DND-41 (cell line): ENCODE measurements around the gene GRID1.
"Not testable (repeated sequence)": the region's sequence is repeated elsewhere in the genome, so short reads cannot be mapped to it uniquely, and the experiment has no call there.

ENCODE experiments used
- ATAC-seq: fragments of 200-7000 bp; cut with Tn5 transposase; 3 replicates; pipeline ENCODE4 v1.9.1; 2021; ENCODE audit warnings: low read depth; ENCODE audit not compliant: insufficient read depth
- DNase-seq: peaks from one replicate; pipeline ENCODE4 v3.0.0-alpha.2; 2020
- H2AFZ ChIP-seq: 2 replicates; pipeline ENCODE4 v1.6.0; 2012; ENCODE audit warnings: low read depth, low read length
- H3K27ac ChIP-seq: 2 replicates; pipeline ENCODE4 v1.5.1; 2012; ENCODE audit warnings: low read length, inconsistent platforms
- H3K27me3 ChIP-seq: fragments of 200-600 bp; sonication (generic); 2 replicates; pipeline ENCODE4 v1.6.0; 2012; ENCODE audit warnings: low read length, mild to moderate bottlenecking, inconsistent platforms; ENCODE audit not compliant: insufficient read depth, poor library complexity
- H3K36me3 ChIP-seq: 2 replicates; pipeline ENCODE4 v1.5.1; 2012; ENCODE audit warnings: low read length, inconsistent platforms; ENCODE audit not compliant: insufficient read depth
- H3K4me1 ChIP-seq: 2 replicates; pipeline ENCODE4 v1.5.1; 2012; ENCODE audit warnings: mild to moderate bottlenecking, low read length; ENCODE audit not compliant: insufficient read depth
- H3K4me2 ChIP-seq: 2 replicates; pipeline ENCODE4 v1.6.0; 2012; ENCODE audit warnings: mild to moderate bottlenecking, moderate library complexity, low read length, inconsistent platforms; ENCODE audit not compliant: insufficient read depth
- H3K4me3 ChIP-seq, 2 experiments: fragments of 200-600 bp in 1 of 2; shearing (Covaris generic) in 1 of 2; 2 replicates each; pipeline ENCODE4 v1.5.1; 2012 to 2016; ENCODE audit warnings: inconsistent platforms in 2 of 2, low read length in 2 of 2, mild to moderate bottlenecking in 2 of 2, low read depth in 1 of 2, moderate library complexity in 1 of 2
- H3K79me2 ChIP-seq: 2 replicates; pipeline ENCODE4 v1.6.0; 2012; ENCODE audit warnings: low read length, inconsistent platforms; ENCODE audit not compliant: insufficient read depth
- H3K9ac ChIP-seq: 2 replicates; pipeline ENCODE4 v1.6.0; 2012; ENCODE audit warnings: low read depth, mild to moderate bottlenecking, inconsistent platforms, low read length, moderate library complexity
- H3K9me3 ChIP-seq: 2 replicates; pipeline ENCODE4 v1.5.1; 2012; ENCODE audit warnings: low read length, moderate library complexity, mild to moderate bottlenecking, inconsistent platforms; ENCODE audit not compliant: insufficient read depth, severe bottlenecking
- H4K20me1 ChIP-seq: 2 replicates; pipeline ENCODE4 v1.6.0; 2012; ENCODE audit warnings: low read length; ENCODE audit not compliant: insufficient read depth
- EZH2 ChIP-seq: IDR thresholded peaks from 3 replicates; pipeline ENCODE4 v1.6.1; 2012; ENCODE audit warnings: borderline replicate concordance, low read depth, mild to moderate bottlenecking, moderate library complexity, low read length, inconsistent platforms; ENCODE audit not compliant: severe bottlenecking
- TF ChIP-seq, protein P1 (sequence below): IDR thresholded peaks from 2 replicates; pipeline ENCODE4 v1.5.1; 2012; ENCODE audit warnings: borderline replicate concordance, low read length, moderate library complexity, mild to moderate bottlenecking; ENCODE audit not compliant: poor library complexity, severe bottlenecking; ENCODE audit errors: extremely low read depth

The GRID1 gene

DNA sequence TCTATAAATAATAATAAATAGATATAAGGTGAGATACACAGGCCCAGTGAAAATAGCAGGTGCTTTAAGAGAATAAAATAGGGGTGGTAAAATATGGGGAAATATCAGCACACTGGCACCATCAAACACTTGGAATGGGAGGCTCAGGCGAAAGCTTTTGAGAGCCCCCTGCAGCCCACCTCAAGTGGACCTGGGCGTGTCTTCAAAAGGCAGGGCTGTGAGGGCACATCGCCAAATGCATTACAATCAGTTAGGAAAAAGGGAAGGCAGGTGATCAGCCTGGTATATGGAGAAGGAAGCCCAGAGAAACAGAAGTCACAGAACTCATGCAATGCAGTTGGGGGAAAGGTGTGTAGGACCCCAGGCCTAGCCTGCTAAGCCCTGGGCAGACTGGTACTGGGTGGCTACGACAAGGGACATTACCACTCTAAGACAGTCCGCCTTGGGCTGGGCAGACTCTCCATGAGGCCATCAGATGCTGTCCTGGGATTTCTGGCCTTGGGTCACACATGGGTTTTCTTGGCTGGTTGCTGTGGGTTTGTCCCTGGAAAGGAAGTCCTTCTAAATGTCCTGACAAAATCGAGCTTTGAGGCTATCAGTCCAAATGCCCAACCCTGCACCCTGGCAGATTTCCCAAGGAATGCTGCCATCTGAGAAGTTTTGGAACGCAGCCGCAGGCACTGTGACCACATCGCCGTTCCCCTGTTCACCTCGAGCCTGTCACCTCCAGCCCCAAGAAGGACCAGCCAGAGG is 330.6 kb downstream of the GRID1 start:
- ATAC-seq, result no peak
- peaks cover 4% of the 10 kb centered on the region for H3K9me3 ChIP-seq

DNA sequence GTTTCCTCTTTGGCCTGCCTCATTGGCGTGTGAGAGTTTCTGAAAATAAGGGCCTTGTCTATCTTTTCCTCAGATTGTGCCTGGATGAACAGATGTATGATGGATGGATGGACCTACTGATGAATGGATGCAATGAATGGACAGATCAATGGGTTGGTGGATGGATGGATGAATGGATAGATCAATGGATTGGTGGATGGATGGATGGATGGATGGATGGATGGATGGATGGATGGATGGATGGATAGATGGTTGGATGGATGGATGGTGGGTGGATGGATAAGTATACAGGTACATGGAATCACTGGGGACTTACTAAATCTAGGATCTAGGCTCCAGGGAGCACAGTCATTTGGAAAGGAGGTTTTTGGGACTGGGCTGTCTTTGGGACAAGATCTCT is 331.9 kb downstream of the GRID1 start:
- DNase-seq (no peak), ATAC-seq (no peak)
- no peak for TF ChIP-seq EZH2
- TF ChIP-seq, protein P1, sequence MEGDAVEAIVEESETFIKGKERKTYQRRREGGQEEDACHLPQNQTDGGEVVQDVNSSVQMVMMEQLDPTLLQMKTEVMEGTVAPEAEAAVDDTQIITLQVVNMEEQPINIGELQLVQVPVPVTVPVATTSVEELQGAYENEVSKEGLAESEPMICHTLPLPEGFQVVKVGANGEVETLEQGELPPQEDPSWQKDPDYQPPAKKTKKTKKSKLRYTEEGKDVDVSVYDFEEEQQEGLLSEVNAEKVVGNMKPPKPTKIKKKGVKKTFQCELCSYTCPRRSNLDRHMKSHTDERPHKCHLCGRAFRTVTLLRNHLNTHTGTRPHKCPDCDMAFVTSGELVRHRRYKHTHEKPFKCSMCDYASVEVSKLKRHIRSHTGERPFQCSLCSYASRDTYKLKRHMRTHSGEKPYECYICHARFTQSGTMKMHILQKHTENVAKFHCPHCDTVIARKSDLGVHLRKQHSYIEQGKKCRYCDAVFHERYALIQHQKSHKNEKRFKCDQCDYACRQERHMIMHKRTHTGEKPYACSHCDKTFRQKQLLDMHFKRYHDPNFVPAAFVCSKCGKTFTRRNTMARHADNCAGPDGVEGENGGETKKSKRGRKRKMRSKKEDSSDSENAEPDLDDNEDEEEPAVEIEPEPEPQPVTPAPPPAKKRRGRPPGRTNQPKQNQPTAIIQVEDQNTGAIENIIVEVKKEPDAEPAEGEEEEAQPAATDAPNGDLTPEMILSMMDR, result no peak
- Histone ChIP-seq H3K4me1 (no peaks in the 10 kb centered on the region), H3K4me3 (no peak overlapping the region), H3K79me2 (no peaks in the 10 kb centered on the region), H3K4me2 (no peak overlapping the region), H3K9me3 (peaks cover 13% of the 10 kb centered on the region), H3K36me3 (no peaks in the 10 kb centered on the region), H2AFZ (no peak overlapping the region), H3K27me3 (no peaks in the 10 kb centered on the region), H3K9ac (no peak overlapping the region), H3K27ac (no peak overlapping the region), H4K20me1 (no peaks in the 10 kb centered on the region)

More for the DNA sequence above, 330.6 kb downstream of the GRID1 start:
- Histone ChIP-seq H3K79me2 (no peaks in the 10 kb centered on the region), H3K27me3 (no peaks in the 10 kb centered on the region), H2AFZ (no peak overlapping the region), H3K4me1 (no peaks in the 10 kb centered on the region), H3K4me3 (no peak overlapping the region), H3K9ac (no peak overlapping the region), H3K27ac (no peak overlapping the region), H3K4me2 (no peak overlapping the region), H3K36me3 (no peaks in the 10 kb centered on the region), H4K20me1 (no peaks in the 10 kb centered on the region)
- no peak for DNase-seq
- no peak for TF ChIP-seq EZH2
- TF ChIP-seq, protein P1, result no peak

DNA sequence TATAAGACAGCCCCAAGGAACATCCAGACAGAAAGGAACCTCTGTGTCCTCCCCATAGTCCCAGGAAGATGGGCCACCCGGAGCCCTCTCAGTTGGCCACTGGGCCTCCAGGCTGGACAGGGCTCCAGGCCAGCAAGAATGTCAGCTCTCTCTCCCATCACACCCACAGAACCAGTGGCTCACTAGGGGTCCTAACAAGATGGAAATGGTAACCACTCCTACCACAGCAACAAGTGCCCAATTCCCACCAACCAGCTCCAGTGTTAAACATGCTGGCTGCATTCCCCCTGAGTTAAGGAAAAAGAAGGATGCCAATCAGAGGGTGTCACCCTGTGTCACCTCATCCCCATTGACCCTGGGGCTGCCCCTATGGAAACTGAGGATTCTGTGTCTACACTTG is 333.0 kb downstream of the GRID1 start:
- DNase-seq (no peak), ATAC-seq (no peak)
- Histone ChIP-seq H3K4me2 (no peak overlapping the region), H3K79me2 (no peaks in the 10 kb centered on the region), H3K4me1 (no peaks in the 10 kb centered on the region), H3K36me3 (no peaks in the 10 kb centered on the region), H2AFZ (no peak overlapping the region), H3K9me3 (peaks cover 13% of the 10 kb centered on the region), H3K27me3 (no peaks in the 10 kb centered on the region), H3K27ac (no peak overlapping the region), H3K4me3 (no peak overlapping the region), H4K20me1 (no peaks in the 10 kb centered on the region), H3K9ac (no peak overlapping the region)
- TF ChIP-seq, protein P1, result no peak
- no peak for TF ChIP-seq EZH2

DNA sequence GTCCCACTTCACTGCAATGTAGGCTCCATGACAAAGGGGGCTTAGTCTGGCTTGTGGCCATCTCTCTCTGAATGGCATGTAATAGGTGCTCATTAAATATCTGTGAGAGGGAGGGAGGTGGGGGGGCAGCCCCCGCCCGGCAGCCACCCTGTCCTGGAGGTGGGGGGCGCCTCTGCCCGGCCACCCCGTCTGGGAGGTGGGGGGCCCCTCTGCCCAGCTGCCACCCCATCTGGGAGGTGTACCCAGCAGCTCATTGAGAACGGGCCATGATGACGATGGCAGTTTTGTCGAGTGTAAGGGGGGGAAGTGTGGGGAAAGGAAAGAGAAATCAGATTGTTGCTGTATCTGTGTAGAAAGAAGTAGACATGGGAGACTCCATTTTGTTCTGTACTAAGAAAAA is 334.5 kb downstream of the GRID1 start:
- not testable (repeated sequence) for H3K27me3 ChIP-seq, H3K27ac ChIP-seq, ATAC-seq, H3K79me2 ChIP-seq, H3K4me1 ChIP-seq, H3K36me3 ChIP-seq, H2AFZ ChIP-seq, H3K9ac ChIP-seq, H3K4me3 ChIP-seq, DNase-seq, H4K20me1 ChIP-seq, H3K4me2 ChIP-seq
- peaks cover 13% of the 10 kb centered on the region for H3K9me3 ChIP-seq
